Activated T-helper 1 cell treated with anti-CD3 and anti-CD28 coated beads, Interleukin-12 subunit alpha, Interleukin-12 subunit beta, Interleukin-2, Interleukin-4 antibody, amounts not matched to agents 30 ng/mL and 10 ng/mL and 1 ng/mL, durations not matched to agents 14 hours and 24 hours and 36 hours (primary cell): Measurements from ENCODE around the gene ARL17A. TPM values are rescaled to one million over a fixed set of nuclear protein-coding genes. Genes with fewer than 3 reads are reported as not detected.
"Not testable (repeated sequence)": the region's sequence is repeated elsewhere in the genome, so short reads cannot be mapped to it uniquely, and the experiment has no call there.

ENCODE experiments used
- DNase-seq: peaks from one replicate; pipeline ENCODE4 v3.0.0; 2021; ENCODE audit warnings: low spot score
- H3K27ac Mint-ChIP-seq: one replicate; pipeline ENCODE4 v1.8.0; 2021; ENCODE audit warnings: mild to moderate bottlenecking, mixed read lengths
- H3K27me3 Mint-ChIP-seq: one replicate; pipeline ENCODE4 v1.8.0; 2022; ENCODE audit warnings: mild to moderate bottlenecking, moderate library complexity, mixed read lengths; ENCODE audit not compliant: insufficient read depth
- H3K36me3 Mint-ChIP-seq: one replicate; pipeline ENCODE4 v1.8.0; 2021; ENCODE audit warnings: low read depth, mixed read lengths
- H3K4me1 Mint-ChIP-seq: one replicate; pipeline ENCODE4 v1.8.0; 2021; ENCODE audit warnings: low read depth, mixed read lengths
- H3K4me3 Mint-ChIP-seq: one replicate; pipeline ENCODE4 v1.8.0; 2021; ENCODE audit warnings: mild to moderate bottlenecking, moderate library complexity, mixed read lengths
- H3K9me3 Mint-ChIP-seq: one replicate; pipeline ENCODE4 v1.8.0; 2021; ENCODE audit warnings: mixed read lengths
- intact Hi-C: fragments of 100-400 bp; cut with micrococcal nuclease; formaldehyde crosslinking; loops from one replicate; pipeline ENCODE4 v1.15.1; 2024
- total RNA-seq: library from RNA; stranded (reverse); gene quantifications from 2 replicates; pipeline ENCODE4 v1.2.3, GENCODE V29; 2022

ARL17A gene
- total RNA-seq, 1 donor from 2014 or later = 21.8 TPM

DNA sequence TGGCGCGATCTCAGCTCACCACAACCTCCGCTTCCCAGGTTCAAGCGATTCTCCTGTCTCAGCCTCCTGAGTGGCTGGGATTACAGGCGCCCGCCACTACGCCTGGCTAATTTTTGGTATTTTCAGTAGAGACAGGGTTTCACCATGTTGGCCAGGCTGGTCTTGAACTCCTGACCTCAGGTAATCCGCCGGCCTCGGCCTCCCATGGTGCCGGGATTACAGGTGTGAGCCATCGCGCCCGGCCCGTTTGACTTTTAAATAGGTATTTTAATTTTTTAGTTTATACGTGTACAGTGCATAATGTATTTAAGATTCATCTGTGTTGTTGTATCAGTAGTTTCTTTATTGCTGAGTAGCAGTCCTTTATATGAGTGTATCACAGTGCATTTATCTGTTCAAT, 87.5 kb downstream of the ARL17A start:
- H3K27ac Mint-ChIP-seq, H3K36me3 Mint-ChIP-seq, H3K9me3 Mint-ChIP-seq, DNase-seq, intact Hi-C loops, H3K4me1 Mint-ChIP-seq, H3K27me3 Mint-ChIP-seq, H3K4me3 Mint-ChIP-seq: not testable (repeated sequence)

- H3K27me3 Mint-ChIP-seq, DNase-seq, intact Hi-C loops, H3K9me3 Mint-ChIP-seq, H3K4me1 Mint-ChIP-seq, H3K36me3 Mint-ChIP-seq, H3K4me3 Mint-ChIP-seq, H3K27ac Mint-ChIP-seq: not testable (repeated sequence)
Observed at GRCh38 chr17:46481310-46481709, 98.2 kb downstream of the ARL17A start.

DNA sequence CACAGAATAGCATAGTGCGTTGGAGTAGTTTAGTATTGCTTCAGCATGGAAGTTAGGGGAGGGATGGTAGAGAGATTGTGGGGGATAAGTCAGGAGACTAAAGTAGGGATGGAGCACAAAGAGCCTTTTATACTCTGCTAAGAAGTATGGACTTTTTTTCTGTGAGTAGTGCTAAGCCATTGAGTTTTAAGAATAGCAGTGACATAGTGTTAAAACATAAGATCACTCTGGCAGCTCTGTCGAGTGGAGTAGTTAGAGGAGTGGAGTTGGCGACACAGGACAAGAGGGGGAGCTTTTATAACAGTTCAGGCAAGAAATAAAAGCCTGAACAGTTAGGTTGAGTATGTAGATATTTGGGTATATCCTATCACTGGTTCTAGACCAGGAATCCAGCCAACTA, 100.7 kb downstream of the ARL17A start:
- H3K4me3 Mint-ChIP-seq, H3K4me1 Mint-ChIP-seq, DNase-seq, H3K36me3 Mint-ChIP-seq, H3K27ac Mint-ChIP-seq, H3K9me3 Mint-ChIP-seq, H3K27me3 Mint-ChIP-seq, intact Hi-C loops: not testable (repeated sequence)

GRCh38 chr17:46475583-46475982, 103.9 kb downstream of the ARL17A start:
- not testable (repeated sequence) for H3K27me3 Mint-ChIP-seq

GRCh38 chr17:46474489-46474888, 105.0 kb downstream of the ARL17A start:
- H3K4me1 Mint-ChIP-seq, H3K36me3 Mint-ChIP-seq, H3K4me3 Mint-ChIP-seq, intact Hi-C loops, H3K27ac Mint-ChIP-seq, H3K9me3 Mint-ChIP-seq, H3K27me3 Mint-ChIP-seq, DNase-seq: not testable (repeated sequence)

More at GRCh38 chr17:46475583-46475982, 103.9 kb downstream of the ARL17A start:
- H3K4me1 Mint-ChIP-seq, H3K9me3 Mint-ChIP-seq, H3K27ac Mint-ChIP-seq, H3K36me3 Mint-ChIP-seq, DNase-seq, H3K4me3 Mint-ChIP-seq, intact Hi-C loops: not testable (repeated sequence)

- DNase-seq, intact Hi-C loops: not testable (repeated sequence)
Observed at GRCh38 chr17:46467618-46468017, 111.9 kb downstream of the ARL17A start.

More at GRCh38 chr17:46467618-46468017, 111.9 kb downstream of the ARL17A start:
- not testable (repeated sequence) for H3K27me3 Mint-ChIP-seq, H3K36me3 Mint-ChIP-seq, H3K9me3 Mint-ChIP-seq, H3K4me1 Mint-ChIP-seq, H3K4me3 Mint-ChIP-seq, H3K27ac Mint-ChIP-seq

Other genes with a start within 250 kb of the ARL17A start
- gene ARL17B, start 217.9 kb downstream of the ARL17A start, total RNA-seq = 16.3 and 18.8 TPM in 2 replicates
- 5.1 and 7.3 TPM in 2 replicates for gene LRRC37A2, start 67.2 kb downstream of the ARL17A start, total RNA-seq
- 34.1 and 37.7 TPM in 2 replicates for gene NSF, start 11.0 kb upstream of the ARL17A start, total RNA-seq
- gene WNT3, start 239.0 kb upstream of the ARL17A start, total RNA-seq = 0.05 TPM in 1 of 2 replicates, not detected in the other